SK-N-SH (cell line): ENCODE data around the gene WWOX. TPM values are rescaled to one million over a fixed set of nuclear protein-coding genes. Genes with fewer than 3 reads are reported as not detected.

ENCODE experiments used
- CTCF ChIA-PET: fragments of 300-600, 350-600 bp; formaldehyde crosslinking; extraction: SDS; loops from one replicate; lab custom pipeline; 2021; lab: Yijun Ruan, JAX
- POLR2A ChIA-PET: fragments of 350-600 bp; sonication (Branson Sonifier 250); formaldehyde crosslinking; extraction: SDS; loops from one replicate; lab custom pipeline; 2020; ENCODE audit warnings: antibody characterized with exemption, inconsistent platforms; lab: Yijun Ruan, JAX
- DNase-seq: peaks from one replicate; pipeline ENCODE4 v3.0.0; 2012
- H2AFZ ChIP-seq: fragments of 200-600 bp; sonication (generic); 2 replicates; pipeline ENCODE4 v1.8.1; 2016; ENCODE audit warnings: antibody characterized with exemption, mild to moderate bottlenecking, low read depth
- H3F3A ChIP-seq: fragments of 200-600 bp; sonication (generic); replicated peaks from 2 replicates; pipeline ENCODE3; 2016; ENCODE audit warnings: antibody characterized with exemption, mild to moderate bottlenecking; ENCODE audit not compliant: insufficient read depth
- H3K27ac ChIP-seq, 2 experiments: fragments of 200-500 bp in 1 of 2; fragments of 200-600 bp in 1 of 2; sonication (Bioruptor generic) in 1 of 2; sonication (generic), shearing (Covaris generic) in 1 of 2; 2 replicates each; pipeline versions ENCODE4 v1.5.1 to v1.6.1; 2014 to 2016; ENCODE audit warnings: low read depth in 2 of 2, inconsistent platforms in 1 of 2, low read length in 1 of 2, mild to moderate bottlenecking in 1 of 2, mixed read lengths in 1 of 2
- H3K27me3 ChIP-seq: fragments of 200-600 bp; sonication (generic), shearing (Covaris generic); 2 replicates; pipeline ENCODE4 v1.6.1; 2016; ENCODE audit warnings: mixed run types; ENCODE audit not compliant: insufficient read depth
- H3K36me3 ChIP-seq, 2 experiments: fragments of 200-500 bp in 1 of 2; fragments of 200-600 bp in 1 of 2; sonication (Bioruptor generic) in 1 of 2; sonication (generic) in 1 of 2; replicated peaks in 1 of 2; 2 replicates each; pipeline versions ENCODE3 to v1.5.1; 2014 to 2016; ENCODE audit warnings: low read length in 1 of 2, mild to moderate bottlenecking in 1 of 2; ENCODE audit not compliant: insufficient read depth in 2 of 2, control insufficient read depth in 1 of 2
- H3K4me1 ChIP-seq, 2 experiments: fragments of 200-500 bp in 1 of 2; fragments of 200-600 bp in 1 of 2; sonication (Bioruptor generic) in 1 of 2; sonication (generic), shearing (Covaris generic) in 1 of 2; 2 replicates each; pipeline versions ENCODE4 v1.5.1 to v1.6.1; 2014 to 2016; ENCODE audit warnings: low read depth in 1 of 2, low read length in 1 of 2, mixed run types in 1 of 2; ENCODE audit not compliant: insufficient read depth in 2 of 2, control insufficient read depth in 1 of 2
- H3K4me2 ChIP-seq: fragments of 200-600 bp; sonication (generic), shearing (Covaris generic); 2 replicates; pipeline ENCODE4 v1.6.1; 2017; ENCODE audit warnings: mixed run types
- H3K4me3 ChIP-seq, 2 experiments: fragments of 200-500 bp in 1 of 2; fragments of 200-600 bp in 1 of 2; sonication (Bioruptor generic) in 1 of 2; sonication (generic), shearing (Covaris generic) in 1 of 2; 2 replicates each; pipeline versions ENCODE4 v1.5.1 to v1.8.1; 2014 to 2016; ENCODE audit warnings: low read depth in 2 of 2, inconsistent platforms in 1 of 2, low read length in 1 of 2, mild to moderate bottlenecking in 1 of 2, mixed read lengths in 1 of 2, moderate library complexity in 1 of 2
- H3K79me2 ChIP-seq: fragments of 200-600 bp; sonication (generic); 2 replicates; pipeline ENCODE4 v1.8.1; 2017; ENCODE audit warnings: mild to moderate bottlenecking; ENCODE audit not compliant: insufficient read depth
- H3K9ac ChIP-seq: fragments of 200-600 bp; sonication (generic); 2 replicates; pipeline ENCODE4 v1.6.1; 2017; ENCODE audit warnings: mixed run types
- H3K9me2 ChIP-seq: fragments of 200-600 bp; sonication (generic); 2 replicates; pipeline ENCODE4 v1.6.1; 2017; ENCODE audit warnings: mixed run types
- H3K9me3 ChIP-seq: fragments of 200-600 bp; sonication (generic); 2 replicates; pipeline ENCODE4 v1.6.1; 2017; ENCODE audit warnings: mixed run types, mild to moderate bottlenecking, moderate library complexity
- H4K20me1 ChIP-seq: fragments of 200-600 bp; sonication (generic); 2 replicates; pipeline ENCODE4 v1.6.1; 2017; ENCODE audit warnings: mild to moderate bottlenecking, mixed run types; ENCODE audit not compliant: insufficient read depth
- ELF1 ChIP-seq: IDR thresholded peaks from 2 replicates; pipeline ENCODE4 v1.4.0; 2012
- FOSL2 ChIP-seq: IDR thresholded peaks from 2 replicates; pipeline ENCODE4 v1.4.0; 2012; ENCODE audit warnings: low read depth, mild to moderate bottlenecking, moderate library complexity, borderline replicate concordance
- FOXM1 ChIP-seq: IDR thresholded peaks from 2 replicates; pipeline ENCODE4 v1.4.0; 2012; ENCODE audit warnings: low read depth, mild to moderate bottlenecking
- GATA2 ChIP-seq: sonication (generic); formaldehyde crosslinking; IDR thresholded peaks from 2 replicates; pipeline ENCODE4 v1.5.0; 2020; ENCODE audit warnings: mild to moderate bottlenecking, missing genetic modification reagents
- IRF3 ChIP-seq: fragments of 150-350 bp; IDR thresholded peaks from 2 replicates; pipeline ENCODE4 v1.6.1; 2016; ENCODE audit warnings: mild to moderate bottlenecking, low read depth, low read length
- MEF2A ChIP-seq: IDR thresholded peaks from 2 replicates; pipeline ENCODE4 v1.4.0; 2012; ENCODE audit warnings: low read depth, borderline replicate concordance
- MXI1 ChIP-seq: IDR thresholded peaks from 2 replicates; pipeline ENCODE4 v1.6.1; 2012; ENCODE audit warnings: mild to moderate bottlenecking, low read depth, low read length, improper control_type of control experiment
- NRF1 ChIP-seq: IDR thresholded peaks from 2 replicates; pipeline ENCODE4 v1.6.1; 2012; ENCODE audit warnings: low read depth, mild to moderate bottlenecking, low read length
- PBX3 ChIP-seq: IDR thresholded peaks from 2 replicates; pipeline ENCODE4; 2012
- POLR2AphosphoS5 ChIP-seq: IDR thresholded peaks from 2 replicates; pipeline ENCODE4 v1.6.1; 2012; ENCODE audit warnings: low read depth, low read length
- SMC3 ChIP-seq: IDR thresholded peaks from 2 replicates; pipeline ENCODE4 v1.6.1; 2012; ENCODE audit warnings: low read depth, low read length, improper control_type of control experiment
- TAF1 ChIP-seq: IDR thresholded peaks from 2 replicates; pipeline ENCODE4 v1.6.1; 2012; ENCODE audit warnings: low read depth, mild to moderate bottlenecking, low read length, moderate library complexity, borderline replicate concordance
- USF1 ChIP-seq: IDR thresholded peaks from 2 replicates; pipeline ENCODE4 v1.4.0; 2012; ENCODE audit warnings: low read depth, borderline replicate concordance
- ZBTB33 ChIP-seq: IDR thresholded peaks from 2 replicates; pipeline ENCODE4 v1.4.0; 2012; ENCODE audit warnings: low read depth, borderline replicate concordance
- WGBS: methylation state at CpG from one replicate; pipeline ENCODE4 v1.1.6; 2017; ENCODE audit warnings: low lambda C conversion rate; 5-methylcytosine and 5-hydroxymethylcytosine counted together
- polyA plus RNA-seq, 3 experiments: library from polyadenylated mRNA; depleted of rRNA; stranded (reverse); fragments of >200 nt; gene quantifications; 2 replicates each; pipeline ENCODE4 v1.2.3, GENCODE V29; 2012

The WWOX gene
- polyA plus RNA-seq, 1 of the 3 experiments (the other 2 are of a cell fraction): 10.8 TPM

GRCh38 chr16:78154729-78155461, 55.4 kb downstream of the WWOX start:
- TF ChIP-seq FOSL2 (no peak), NRF1 (no peak), USF1 (no peak), ELF1 (no peak), FOXM1 (no peak), SMC3 (no peak), GATA2 (CRISPR knock-in tag) (no peak), PBX3 (no peak), IRF3 (no peak), ZBTB33 (no peak), MXI1 (no peak), TAF1 (no peak), MEF2A (no peak), POLR2AphosphoS5 (no peak)
- DNase-seq: no peak
- WGBS: 84% methylated on average over 4 of the region's 5 CpGs
- H2AFZ ChIP-seq: no peak overlapping the region
- H4K20me1 ChIP-seq: no peaks in the 10 kb centered on the region
- ChIA-PET POLR2A (no interaction called here), CTCF (interaction anchor here (0.9 kb wide), 1 partner anchor 12 kb away, joined by 3 read pairs; no protein-coding TSS in a partner anchor)
- H3K9ac ChIP-seq: no peak overlapping the region
- H3K27ac ChIP-seq: no peak overlapping the region
- no peaks in the 10 kb centered on the region for H3K27me3 ChIP-seq
- H3F3A ChIP-seq: no peaks in the 10 kb centered on the region
- no peaks in the 10 kb centered on the region for H3K9me2 ChIP-seq
- H3K4me2 ChIP-seq: no peak overlapping the region
- H3K79me2 ChIP-seq: no peaks in the 10 kb centered on the region
- no peak overlapping the region for H3K4me3 ChIP-seq
- no peaks in the 10 kb centered on the region for H3K36me3 ChIP-seq
- no peaks in the 10 kb centered on the region for H3K9me3 ChIP-seq
- H3K4me1 ChIP-seq: no peaks in the 10 kb centered on the region
